Measurements from ENCODE around the gene RPS19BP1.
"Not testable (repeated sequence)": the region's sequence is repeated elsewhere in the genome, so short reads cannot be mapped to it uniquely, and the experiment has no call there.

The RPS19BP1 gene

DNA sequence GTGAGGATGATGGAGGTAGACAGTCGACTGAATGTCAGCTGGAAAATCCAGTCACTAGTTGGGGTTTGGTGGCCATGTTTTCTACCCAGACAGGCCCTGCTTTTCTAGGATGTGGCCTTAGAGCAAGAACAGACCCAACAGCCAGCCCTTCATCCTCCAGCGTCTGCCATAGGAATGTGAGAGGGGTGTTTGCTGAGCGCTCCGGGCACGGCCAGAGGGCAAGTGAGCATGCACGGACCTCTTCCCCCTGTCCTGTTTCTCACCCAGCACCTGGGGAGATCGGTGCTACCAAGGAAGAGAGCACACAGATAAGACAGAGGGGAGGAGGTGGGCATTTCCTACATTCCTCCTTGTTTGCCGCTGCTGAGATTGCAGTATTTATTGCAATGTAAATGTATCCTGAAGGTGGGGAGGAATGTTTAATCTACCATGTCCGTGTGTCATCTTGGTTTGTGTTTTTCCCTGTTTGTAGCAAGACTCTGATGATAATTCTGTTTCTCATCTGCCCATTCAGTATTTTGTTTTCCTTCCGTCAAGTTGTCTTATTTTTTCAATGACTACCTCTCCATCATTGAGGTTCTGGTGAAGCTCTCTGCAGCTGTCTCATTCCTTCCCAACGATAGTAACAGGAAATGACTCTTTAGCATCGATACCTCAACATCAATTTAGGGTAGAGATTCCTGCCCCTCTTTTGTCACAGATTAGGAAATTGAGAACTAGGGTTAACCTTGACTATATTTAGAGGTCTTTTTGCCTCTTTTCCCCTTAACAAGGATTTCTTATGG is 17.1 kb downstream of the RPS19BP1 start:
- no peak for TF ChIP-seq Cebpa-rat (IDR thresholded peaks at IDR 0.05)
- no peaks in the 10 kb centered on the region for H3K27me3 ChIP-seq
- no peak overlapping the region for H3K4me3 ChIP-seq
- peaks cover 23% of the 10 kb centered on the region for H3K4me1 ChIP-seq
- peaks cover 46% of the 10 kb centered on the region for H4K20me1 ChIP-seq
- H3K4me2 ChIP-seq: no peak overlapping the region
- no peak overlapping the region for H3K9ac ChIP-seq
- H3K9me3 ChIP-seq: no peaks in the 10 kb centered on the region
- H3K27ac ChIP-seq: no peak overlapping the region
- peaks cover 74% of the 10 kb centered on the region for H3K36me3 ChIP-seq

DNA sequence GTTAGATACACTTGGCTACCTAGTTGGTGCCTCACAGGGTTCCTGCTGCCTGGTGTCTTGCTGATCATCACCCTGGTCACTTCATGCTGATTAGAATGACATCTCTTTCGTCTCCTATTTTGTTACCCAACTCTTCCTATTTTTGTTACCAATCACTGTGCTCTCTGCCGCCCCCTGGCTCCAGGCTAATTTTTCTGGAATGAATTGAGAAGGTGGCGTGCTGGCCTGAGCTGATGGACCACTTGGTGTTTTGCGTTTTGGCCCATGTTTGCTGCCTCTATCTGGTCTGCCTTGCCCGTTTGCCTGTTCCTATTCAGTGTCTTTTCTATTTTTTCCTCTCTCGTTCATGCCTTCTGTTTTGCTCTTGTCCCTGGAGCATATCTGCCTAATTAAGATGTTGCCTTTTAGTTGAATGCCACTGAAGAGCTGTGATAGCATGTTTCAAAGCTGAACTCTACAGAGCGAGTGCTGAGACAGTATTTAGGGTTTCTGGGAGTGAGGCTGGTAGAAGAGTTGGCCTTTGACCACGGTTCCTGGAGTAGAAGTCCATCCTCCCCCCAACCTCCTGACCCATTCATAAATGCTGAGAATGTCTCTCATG is 18.1 kb downstream of the RPS19BP1 start:
- peaks cover 84% of the 10 kb centered on the region for H3K36me3 ChIP-seq
- no peak for TF ChIP-seq Cebpa-rat (IDR thresholded peaks at IDR 0.05)
- H4K20me1 ChIP-seq: peaks cover 55% of the 10 kb centered on the region
- H3K4me3 ChIP-seq: no peak overlapping the region
- peaks cover 23% of the 10 kb centered on the region for H3K4me1 ChIP-seq
- H3K27me3 ChIP-seq: no peaks in the 10 kb centered on the region
- no peaks in the 10 kb centered on the region for H3K9me3 ChIP-seq
- H3K27ac ChIP-seq: no peak overlapping the region
- H3K4me2 ChIP-seq: no peak overlapping the region
- no peak overlapping the region for H3K9ac ChIP-seq

DNA sequence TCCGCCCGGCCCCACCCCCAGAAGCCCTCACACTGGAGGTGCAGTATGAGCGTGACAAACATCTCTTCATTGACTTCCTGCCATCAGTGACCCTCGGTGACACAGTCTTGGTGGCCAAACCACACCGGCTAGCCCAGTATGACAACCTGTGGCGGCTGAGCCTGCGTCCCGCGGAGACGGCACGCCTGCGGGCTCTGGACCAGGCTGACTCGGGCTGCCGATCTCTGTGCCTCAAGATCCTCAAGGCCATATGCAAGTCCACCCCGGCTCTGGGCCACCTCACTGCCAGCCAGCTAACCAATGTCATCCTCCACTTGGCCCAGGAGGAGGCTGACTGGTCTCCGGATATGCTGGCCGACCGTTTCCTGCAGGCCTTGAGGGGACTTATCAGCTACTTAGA is 18.8 kb downstream of the RPS19BP1 start:
- no peak for TF ChIP-seq Cebpa-rat (IDR thresholded peaks at IDR 0.05)
- Histone ChIP-seq H3K9ac (no peak overlapping the region), H4K20me1 (peaks cover 62% of the 10 kb centered on the region), H3K9me3 (no peaks in the 10 kb centered on the region), H3K27ac (no peak overlapping the region), H3K27me3 (no peaks in the 10 kb centered on the region), H3K4me3 (no peak overlapping the region), H3K4me1 (peaks cover 19% of the 10 kb centered on the region), H3K4me2 (no peak overlapping the region), H3K36me3 (peaks cover 91% of the 10 kb centered on the region)

DNA sequence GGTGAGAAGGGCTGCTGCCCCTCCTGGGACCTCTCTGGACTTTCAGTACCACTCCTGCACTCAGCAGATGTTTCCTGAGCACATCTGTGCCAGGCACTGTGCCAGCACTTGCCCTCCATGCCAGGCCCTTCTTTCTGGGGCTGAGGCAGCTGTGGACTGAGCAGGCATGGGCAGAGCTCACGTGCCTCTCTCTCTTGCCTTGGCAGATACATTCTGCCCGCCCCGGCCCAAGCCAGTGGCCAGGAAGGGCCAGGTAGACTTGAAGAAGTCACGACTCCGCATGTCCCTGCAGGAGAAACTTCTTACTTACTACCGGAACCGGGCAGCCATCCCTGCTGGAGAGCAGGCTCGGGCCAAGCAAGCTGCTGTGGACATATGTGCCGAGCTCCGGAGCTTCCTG is 20.5 kb downstream of the RPS19BP1 start:
- peaks cover 80% of the 10 kb centered on the region for H4K20me1 ChIP-seq
- H3K27ac ChIP-seq: no peak overlapping the region
- no peak overlapping the region for H3K4me2 ChIP-seq
- H3K9me3 ChIP-seq: no peaks in the 10 kb centered on the region
- H3K4me3 ChIP-seq: no peak overlapping the region
- H3K9ac ChIP-seq: no peak overlapping the region
- TF ChIP-seq Cebpa-rat (IDR thresholded peaks at IDR 0.05): no peak
- H3K4me1 ChIP-seq: peaks cover 6% of the 10 kb centered on the region; the same call in 1 of the 2 replicates
- H3K36me3 ChIP-seq: peaks cover 100% of the 10 kb centered on the region
- H3K27me3 ChIP-seq: no peaks in the 10 kb centered on the region

DNA sequence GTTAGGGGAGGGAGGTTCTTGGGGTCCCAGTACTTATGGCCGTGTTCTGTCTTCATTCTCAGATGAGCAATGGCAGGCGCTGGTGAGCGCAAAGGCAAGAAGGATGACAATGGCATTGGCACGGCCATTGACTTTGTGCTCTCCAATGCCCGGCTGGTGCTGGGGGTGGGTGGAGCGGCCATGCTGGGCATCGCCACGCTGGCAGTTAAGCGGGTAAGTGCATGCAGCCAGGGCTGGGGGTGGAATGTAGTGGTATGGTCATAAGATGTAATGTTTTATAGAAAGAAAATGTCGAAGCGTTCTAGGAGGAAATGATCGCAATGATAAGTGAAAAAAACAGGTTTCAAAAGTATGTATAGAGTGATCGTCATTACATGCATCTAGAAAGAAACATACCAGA is 21.3 kb downstream of the RPS19BP1 start:
- peaks cover 100% of the 10 kb centered on the region for H3K36me3 ChIP-seq
- peaks cover 6% of the 10 kb centered on the region; the same call in 1 of the 2 replicates for H3K4me1 ChIP-seq
- H3K4me2 ChIP-seq: no peak overlapping the region
- H3K27ac ChIP-seq: no peak overlapping the region
- H3K27me3 ChIP-seq: no peaks in the 10 kb centered on the region
- H3K4me3 ChIP-seq: no peak overlapping the region
- TF ChIP-seq Cebpa-rat (IDR thresholded peaks at IDR 0.05): no peak
- no peak overlapping the region for H3K9ac ChIP-seq
- peaks cover 88% of the 10 kb centered on the region for H4K20me1 ChIP-seq
- H3K9me3 ChIP-seq: no peaks in the 10 kb centered on the region

DNA sequence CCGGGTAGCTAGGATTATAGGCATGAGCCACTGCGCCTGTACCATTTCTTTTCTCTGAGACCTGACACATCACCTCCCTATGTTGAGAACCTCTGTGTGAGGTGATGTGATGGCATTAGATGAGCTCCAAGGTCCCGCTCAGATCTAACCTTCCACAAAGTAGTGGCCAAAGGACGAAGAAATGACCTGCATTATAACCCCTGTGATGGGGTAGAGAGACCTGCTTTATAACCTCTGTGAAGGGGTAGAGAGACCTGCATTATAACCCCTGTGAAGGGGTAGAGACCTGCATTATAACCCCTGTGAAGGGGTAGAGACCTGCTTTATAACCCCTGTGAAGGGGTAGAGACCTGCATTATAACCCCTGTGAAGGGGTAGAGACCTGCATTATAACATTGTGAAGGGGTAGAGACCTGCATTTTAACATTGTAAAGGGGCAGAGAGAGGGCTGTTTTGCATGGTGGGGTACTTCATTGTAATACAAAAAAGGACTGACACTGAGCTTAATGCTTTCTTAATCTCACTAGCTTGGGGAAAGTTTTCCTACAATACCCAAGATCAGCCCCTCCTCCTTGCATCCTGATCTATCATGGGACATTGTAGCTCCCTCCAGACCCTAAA is 21.9 kb downstream of the RPS19BP1 start:
- H3K27ac ChIP-seq: no peak overlapping the region
- H4K20me1 ChIP-seq: peaks cover 94% of the 10 kb centered on the region
- no peak for TF ChIP-seq Cebpa-rat (IDR thresholded peaks at IDR 0.05)
- H3K9ac ChIP-seq: no peak overlapping the region
- no peaks in the 10 kb centered on the region for H3K27me3 ChIP-seq
- H3K4me1 ChIP-seq: peaks cover 6% of the 10 kb centered on the region; the same call in 1 of the 2 replicates
- peaks cover 100% of the 10 kb centered on the region for H3K36me3 ChIP-seq
- H3K4me3 ChIP-seq: no peak overlapping the region
- H3K9me3 ChIP-seq: no peaks in the 10 kb centered on the region
- H3K4me2 ChIP-seq: no peak overlapping the region

DNA sequence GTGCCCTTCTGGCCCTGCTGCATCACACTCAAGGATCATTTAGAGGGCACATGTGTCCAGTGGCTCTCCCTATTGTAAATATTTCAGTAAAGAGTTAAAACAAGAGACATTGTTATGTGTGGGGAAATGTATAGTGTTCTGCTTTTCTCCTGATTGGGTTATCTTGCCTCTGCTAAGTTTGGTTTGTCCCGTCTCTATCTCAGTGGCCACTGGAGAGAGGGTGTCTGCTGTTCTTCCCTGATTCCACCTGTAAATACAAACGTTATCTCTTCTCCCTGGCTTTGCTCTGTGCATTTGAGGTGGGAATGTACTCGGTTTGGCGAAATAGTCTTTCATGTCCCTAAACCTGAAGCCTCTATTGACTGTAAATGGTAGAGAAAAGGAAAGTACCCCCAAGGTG is 24.2 kb downstream of the RPS19BP1 start:
- H4K20me1 ChIP-seq: peaks cover 94% of the 10 kb centered on the region
- H3K36me3 ChIP-seq: peaks cover 99% of the 10 kb centered on the region
- H3K9ac ChIP-seq: peak overlapping the region; percentile 22; the same call in 1 of the 2 replicates
- H3K9me3 ChIP-seq: no peaks in the 10 kb centered on the region
- H3K4me1 ChIP-seq: peaks cover 19% of the 10 kb centered on the region
- H3K4me3 ChIP-seq: no peak overlapping the region
- H3K4me2 ChIP-seq: no peak overlapping the region
- no peak overlapping the region for H3K27ac ChIP-seq
- no peaks in the 10 kb centered on the region for H3K27me3 ChIP-seq
- TF ChIP-seq Cebpa-rat (IDR thresholded peaks at IDR 0.05): no peak

DNA sequence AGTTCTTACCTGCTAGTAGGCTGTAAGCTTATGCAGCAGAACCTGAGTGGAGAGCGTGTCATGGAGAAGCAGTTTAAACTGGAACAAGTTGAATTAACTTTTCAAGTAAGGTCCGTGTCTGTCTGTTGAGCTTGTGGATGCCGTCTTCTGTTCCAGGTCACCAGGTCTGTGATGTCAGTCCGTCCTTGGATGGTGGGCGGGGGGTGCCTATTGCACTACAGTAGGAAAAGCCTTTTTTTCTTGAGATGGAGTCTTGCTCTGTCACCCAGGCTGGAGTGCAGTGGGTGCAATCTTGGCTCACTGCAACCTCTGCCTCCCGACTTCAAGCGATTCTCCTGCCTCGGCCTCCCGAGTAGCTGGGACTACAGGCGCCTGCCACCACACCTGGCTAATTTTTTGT is 25.5 kb downstream of the RPS19BP1 start:
- H3K4me2 ChIP-seq, H3K4me3 ChIP-seq, H3K9ac ChIP-seq, H3K27me3 ChIP-seq, H3K27ac ChIP-seq, H3K9me3 ChIP-seq: not testable (repeated sequence)
- peaks cover 92% of the 10 kb centered on the region for H4K20me1 ChIP-seq
- peaks cover 23% of the 10 kb centered on the region for H3K4me1 ChIP-seq
- peaks cover 85% of the 10 kb centered on the region for H3K36me3 ChIP-seq

DNA sequence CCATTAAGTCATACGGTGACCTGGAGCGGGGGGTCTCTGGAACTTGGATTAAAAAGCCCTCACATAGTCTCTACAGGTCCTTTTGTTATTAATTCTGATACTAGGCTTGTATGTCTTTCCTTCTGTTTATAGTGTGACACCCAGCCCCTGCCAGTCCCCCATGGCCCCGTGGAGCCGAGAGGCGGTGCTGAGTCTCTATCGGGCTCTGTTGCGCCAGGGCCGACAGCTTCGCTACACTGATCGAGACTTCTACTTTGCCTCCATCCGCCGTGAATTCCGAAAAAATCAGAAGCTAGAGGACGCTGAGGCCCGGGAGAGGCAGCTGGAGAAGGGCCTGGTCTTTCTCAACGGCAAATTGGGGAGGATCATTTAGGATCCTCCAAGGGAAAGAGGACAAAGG is 28.5 kb downstream of the RPS19BP1 start:
- peak overlapping the region; percentile 92; the same call in 1 of the 2 replicates for H3K9ac ChIP-seq
- peak overlapping the region; percentile 86; the same call in 1 of the 2 replicates for H3K4me3 ChIP-seq
- peak overlapping the region; percentile 99 for H3K4me2 ChIP-seq
- peaks cover 56% of the 10 kb centered on the region for H3K36me3 ChIP-seq
- peaks cover 35% of the 10 kb centered on the region for H3K4me1 ChIP-seq
- peaks cover 62% of the 10 kb centered on the region for H4K20me1 ChIP-seq
- TF ChIP-seq Cebpa-rat (IDR thresholded peaks at IDR 0.05): no peak
- H3K27ac ChIP-seq: no peak overlapping the region
- H3K9me3 ChIP-seq: no peaks in the 10 kb centered on the region
- H3K27me3 ChIP-seq: no peaks in the 10 kb centered on the region

DNA sequence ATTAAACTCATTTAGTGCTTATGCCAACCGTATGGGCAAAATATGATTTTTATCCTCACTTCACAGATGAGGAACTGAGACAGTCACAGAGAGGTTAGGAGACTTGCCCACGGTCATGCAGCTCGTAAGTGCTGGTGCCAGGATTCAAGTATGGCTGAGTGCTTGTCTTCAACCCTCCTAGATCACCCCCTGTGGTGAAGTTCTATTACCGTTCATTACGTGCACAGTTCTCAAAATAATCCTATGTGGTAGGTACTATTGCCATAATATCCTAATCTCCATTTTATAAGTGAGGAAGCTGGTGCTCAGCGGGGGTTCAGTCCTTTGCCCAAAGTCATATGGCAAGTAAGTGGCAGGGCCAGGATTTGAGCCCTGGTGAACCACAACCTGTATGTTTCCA is 28.9 kb downstream of the RPS19BP1 start:
- Histone ChIP-seq H3K4me3 (peak overlapping the region; percentile 86), H3K27me3 (no peaks in the 10 kb centered on the region), H3K4me1 (peaks cover 35% of the 10 kb centered on the region), H3K9me3 (no peaks in the 10 kb centered on the region), H3K27ac (peak overlapping the region; percentile 84; the same call in 1 of the 2 replicates), H3K36me3 (peaks cover 51% of the 10 kb centered on the region), H4K20me1 (peaks cover 58% of the 10 kb centered on the region), H3K9ac (peak overlapping the region; percentile 92), H3K4me2 (peak overlapping the region; percentile 99)
- no peak for TF ChIP-seq Cebpa-rat (IDR thresholded peaks at IDR 0.05)
